Erythroblast (primary cell): ENCODE measurements around the gene PKM.

Experiments
- GATA1 ChIP-seq: IDR thresholded peaks from 2 replicates; pipeline ENCODE4 v1.6.1; 2011; ENCODE audit warnings: low read depth, mild to moderate bottlenecking, control low read depth, low read length, moderate library complexity
- POLR2A ChIP-seq: IDR thresholded peaks from 2 replicates; pipeline ENCODE4 v1.6.1; 2011; ENCODE audit warnings: mild to moderate bottlenecking, low read length

GRCh38 chr15:72197041-72197459 lies 33.9 kb downstream of the PKM start:
- TF ChIP-seq POLR2A, result no peak
- TF ChIP-seq GATA1, result no peak
